ENCODE measurements around the gene SWAP70.
"Not testable (repeated sequence)": the region's sequence is repeated elsewhere in the genome, so short reads cannot be mapped to it uniquely, and the experiment has no call there.

The SWAP70 gene

GRCh38 chr11:9663699-9664275 is at the start of gene SWAP70:
TSS of gene SWAP70 (plus strand) at chr11:9664077. CDS start at chr11:9664180, 103 bp downstream.
- peak; percentile 92 for DNase-seq (ENCODE audit: low read depth)

GRCh38 chr11:9615031-9615451 is 48.8 kb upstream of the SWAP70 start:
- DNase-seq (ENCODE audit: low read depth), result no peak

- no peak for DNase-seq (ENCODE audit: low read depth)
These were observed 47.7 kb upstream of the SWAP70 start for GRCh38 chr11:9616042-9616675.

- no peak for DNase-seq (ENCODE audit: low read depth)
These were observed 47.0 kb upstream of the SWAP70 start for GRCh38 chr11:9616858-9617257.

GRCh38 chr11:9617940-9618339 is 45.9 kb upstream of the SWAP70 start:
- DNase-seq (ENCODE audit: low read depth), result peak; percentile 74

- no peak for DNase-seq (ENCODE audit: low read depth)
These were observed 44.9 kb upstream of the SWAP70 start for GRCh38 chr11:9619004-9619403.

- DNase-seq (ENCODE audit: low read depth), result no peak
These were observed 43.9 kb upstream of the SWAP70 start for GRCh38 chr11:9619971-9620370.

GRCh38 chr11:9622353-9622752 is 41.5 kb upstream of the SWAP70 start:
- DNase-seq (ENCODE audit: low read depth), result not testable (repeated sequence)

- not testable (repeated sequence) for DNase-seq (ENCODE audit: low read depth)
These were observed 40.8 kb upstream of the SWAP70 start for GRCh38 chr11:9623053-9623452.

GRCh38 chr11:9624448-9624847 is 39.4 kb upstream of the SWAP70 start:
- DNase-seq (ENCODE audit: low read depth), result no peak

- no peak for DNase-seq (ENCODE audit: low read depth)
These were observed 38.7 kb upstream of the SWAP70 start for GRCh38 chr11:9625162-9625561.

- DNase-seq (ENCODE audit: low read depth), result no peak
These were observed 38.1 kb upstream of the SWAP70 start for GRCh38 chr11:9625728-9626127.

GRCh38 chr11:9626496-9627394 is 37.1 kb upstream of the SWAP70 start:
- peak; percentile 16 for DNase-seq (ENCODE audit: low read depth)

GRCh38 chr11:9629064-9629463 is 34.8 kb upstream of the SWAP70 start:
- DNase-seq (ENCODE audit: low read depth), result no peak

GRCh38 chr11:9633679-9634078 is 30.2 kb upstream of the SWAP70 start:
- DNase-seq (ENCODE audit: low read depth), result no peak

GRCh38 chr11:9636691-9637090 is 27.2 kb upstream of the SWAP70 start:
- no peak for DNase-seq (ENCODE audit: low read depth)

- DNase-seq (ENCODE audit: low read depth), result peak; percentile 27
These were observed 24.8 kb upstream of the SWAP70 start for GRCh38 chr11:9639099-9639498.

GRCh38 chr11:9639985-9640384 is 23.9 kb upstream of the SWAP70 start:
- no peak for DNase-seq (ENCODE audit: low read depth)

GRCh38 chr11:9642894-9643293 is 21.0 kb upstream of the SWAP70 start:
- no peak for DNase-seq (ENCODE audit: low read depth)

- DNase-seq (ENCODE audit: low read depth), result no peak
These were observed 20.1 kb upstream of the SWAP70 start for GRCh38 chr11:9643751-9644150.

GRCh38 chr11:9645881-9646280 is 18.0 kb upstream of the SWAP70 start:
- DNase-seq (ENCODE audit: low read depth), result no peak

GRCh38 chr11:9646324-9646723 is 17.6 kb upstream of the SWAP70 start:
- DNase-seq (ENCODE audit: low read depth), result no peak

GRCh38 chr11:9651481-9651880 is 12.4 kb upstream of the SWAP70 start:
- no peak for DNase-seq (ENCODE audit: low read depth)

Data from fibroblast of gingiva (primary cell).